OCI-LY1 (cell line): ENCODE data around the gene NEGR1.

Experiments
- H2AFZ ChIP-seq: fragments of 200-600 bp; sonication (generic), shearing (Covaris generic); 2 replicates; pipeline ENCODE4 v1.6.0; 2014; ENCODE audit warnings: antibody characterized with exemption, mild to moderate bottlenecking, low read length
- H3F3A ChIP-seq: fragments of 200-600 bp; sonication (generic), shearing (Covaris generic); 2 replicates; pipeline ENCODE4 v1.6.0; 2014; ENCODE audit warnings: mild to moderate bottlenecking, antibody characterized with exemption, low read length, moderate library complexity; ENCODE audit not compliant: insufficient read depth
- H3K27ac ChIP-seq: fragments of 200-600 bp; sonication (generic); 2 replicates; pipeline ENCODE4 v1.5.1; 2014; ENCODE audit warnings: low read length, mixed run types, mild to moderate bottlenecking, low read depth; ENCODE audit not compliant: poor library complexity, severe bottlenecking
- H3K27me3 ChIP-seq: fragments of 200-600 bp; sonication (generic); 2 replicates; pipeline ENCODE4 v1.6.0; 2014; ENCODE audit warnings: antibody characterized with exemption, mild to moderate bottlenecking, low read length, moderate library complexity; ENCODE audit not compliant: insufficient read depth
- H3K36me3 ChIP-seq: fragments of 200-600 bp; sonication (generic); 2 replicates; pipeline ENCODE4 v1.6.1; 2014; ENCODE audit warnings: mild to moderate bottlenecking, antibody characterized with exemption, low read length, moderate library complexity, mixed read lengths; ENCODE audit not compliant: insufficient read depth
- H3K4me1 ChIP-seq: fragments of 200-600 bp; sonication (generic); 2 replicates; pipeline ENCODE4 v1.5.1; 2014; ENCODE audit warnings: mild to moderate bottlenecking, low read length, moderate library complexity; ENCODE audit not compliant: insufficient read depth, severe bottlenecking
- H3K4me2 ChIP-seq: fragments of 200-600 bp; sonication (generic), shearing (Covaris generic); 2 replicates; pipeline ENCODE4 v1.6.1; 2014; ENCODE audit warnings: low read length
- H3K4me3 ChIP-seq: fragments of 200-600 bp; sonication (generic); 2 replicates; pipeline ENCODE4 v1.5.1; 2014; ENCODE audit warnings: low read length, low read depth, mild to moderate bottlenecking, mixed read lengths; ENCODE audit not compliant: poor library complexity, severe bottlenecking
- H3K79me2 ChIP-seq: fragments of 200-600 bp; shearing (Covaris generic); 2 replicates; pipeline ENCODE4 v1.6.1; 2016; ENCODE audit warnings: mixed run types, low read length, mixed read lengths; ENCODE audit not compliant: insufficient read depth
- H3K9ac ChIP-seq: fragments of 200-600 bp; sonication (generic), shearing (Covaris generic); 2 replicates; pipeline ENCODE4 v1.6.1; 2014; ENCODE audit warnings: mild to moderate bottlenecking, low read length, mixed read lengths
- H3K9me2 ChIP-seq: fragments of 200-600 bp; sonication (generic), shearing (Covaris generic); 2 replicates; pipeline ENCODE4 v1.6.1; 2014; ENCODE audit warnings: low read depth, mild to moderate bottlenecking, low read length, mixed read lengths
- H3K9me3 ChIP-seq: fragments of 200-600 bp; shearing (Covaris generic); 2 replicates; pipeline ENCODE4 v1.6.1; 2014; ENCODE audit warnings: low read length, mixed read lengths
- H4K20me1 ChIP-seq: fragments of 200-600 bp; sonication (generic), shearing (Covaris generic); 2 replicates; pipeline ENCODE4 v1.6.0; 2016; ENCODE audit warnings: mild to moderate bottlenecking, low read length; ENCODE audit not compliant: insufficient read depth
- CTCF ChIP-seq: fragments of 200-600 bp; sonication (generic), shearing (Covaris generic); IDR thresholded peaks from 2 replicates; pipeline ENCODE4 v1.5.1; 2017; ENCODE audit warnings: mild to moderate bottlenecking, antibody characterized with exemption, low read length, moderate library complexity, mixed read lengths
- EZH2 ChIP-seq: fragments of 200-600 bp; sonication (generic), shearing (Covaris generic); IDR thresholded peaks from 2 replicates; pipeline ENCODE4 v1.8.0; 2017; ENCODE audit warnings: borderline replicate concordance, mixed run types, mild to moderate bottlenecking, antibody characterized with exemption, low read length, moderate library complexity, mixed read lengths

NEGR1 gene

GRCh38 chr1:71774705-71775104 lies 507.6 kb downstream of the NEGR1 start:
- Histone ChIP-seq H3K4me1 (no peaks in the 10 kb centered on the region), H3K79me2 (no peaks in the 10 kb centered on the region), H3K27me3 (no peaks in the 10 kb centered on the region), H3K9me2 (no peaks in the 10 kb centered on the region), H3K9ac (no peak overlapping the region), H3F3A (no peaks in the 10 kb centered on the region), H3K4me2 (no peak overlapping the region), H3K36me3 (no peaks in the 10 kb centered on the region), H3K4me3 (no peak overlapping the region), H4K20me1 (no peaks in the 10 kb centered on the region), H3K9me3 (no peaks in the 10 kb centered on the region), H3K27ac (no peak overlapping the region), H2AFZ (no peak overlapping the region)
- TF ChIP-seq EZH2 (no peak), CTCF (no peak)

- Histone ChIP-seq H2AFZ (no peak overlapping the region), H3K9me2 (no peaks in the 10 kb centered on the region), H3K27ac (no peak overlapping the region), H3K27me3 (no peaks in the 10 kb centered on the region), H3K9ac (no peak overlapping the region), H3K36me3 (no peaks in the 10 kb centered on the region), H3K4me1 (no peaks in the 10 kb centered on the region), H3K4me2 (no peak overlapping the region), H3K79me2 (no peaks in the 10 kb centered on the region), H3K4me3 (no peak overlapping the region), H4K20me1 (no peaks in the 10 kb centered on the region), H3K9me3 (no peaks in the 10 kb centered on the region), H3F3A (no peaks in the 10 kb centered on the region)
- no peak for TF ChIP-seq EZH2
Measured at GRCh38 chr1:71770121-71770520, 512.2 kb downstream of the NEGR1 start.

GRCh38 chr1:71766748-71767147 lies 515.6 kb downstream of the NEGR1 start:
- H3K36me3 ChIP-seq: no peaks in the 10 kb centered on the region
- H3K79me2 ChIP-seq: no peaks in the 10 kb centered on the region
- H4K20me1 ChIP-seq: no peaks in the 10 kb centered on the region
- H3K9ac ChIP-seq: no peak overlapping the region
- H3K4me1 ChIP-seq: no peaks in the 10 kb centered on the region
- no peaks in the 10 kb centered on the region for H3K9me3 ChIP-seq
- no peak overlapping the region for H3K4me2 ChIP-seq
- no peak overlapping the region for H2AFZ ChIP-seq
- no peak for TF ChIP-seq EZH2
- no peak for TF ChIP-seq CTCF
- no peak overlapping the region for H3K4me3 ChIP-seq
- H3F3A ChIP-seq: no peaks in the 10 kb centered on the region
- H3K27me3 ChIP-seq: no peaks in the 10 kb centered on the region
- no peak overlapping the region for H3K27ac ChIP-seq
- H3K9me2 ChIP-seq: no peaks in the 10 kb centered on the region

- no peaks in the 10 kb centered on the region for H3K4me1 ChIP-seq
- no peak for TF ChIP-seq CTCF
- no peak for TF ChIP-seq EZH2
- H3K36me3 ChIP-seq: no peaks in the 10 kb centered on the region
- no peaks in the 10 kb centered on the region for H3K27me3 ChIP-seq
- no peaks in the 10 kb centered on the region for H3K9me3 ChIP-seq
- no peaks in the 10 kb centered on the region for H3K79me2 ChIP-seq
- no peak overlapping the region for H3K4me2 ChIP-seq
- H3K9me2 ChIP-seq: no peaks in the 10 kb centered on the region
- no peak overlapping the region for H3K9ac ChIP-seq
- H2AFZ ChIP-seq: no peak overlapping the region
- no peak overlapping the region for H3K27ac ChIP-seq
- H3K4me3 ChIP-seq: no peak overlapping the region
- H4K20me1 ChIP-seq: no peaks in the 10 kb centered on the region
- H3F3A ChIP-seq: no peaks in the 10 kb centered on the region
Measured at GRCh38 chr1:71762514-71763255, 519.7 kb downstream of the NEGR1 start.
